GM06990 (cell line): ENCODE measurements around the gene LIMK2.

ENCODE experiments used
- DNase-seq: peaks from one replicate; pipeline ENCODE4 v3.0.0-alpha.2; 2011; ENCODE audit not compliant: insufficient read length; ENCODE audit errors: extremely low read depth
- H3K27me3 ChIP-seq: replicated peaks from 2 replicates; pipeline ENCODE4 v1.6.0; 2011; ENCODE audit warnings: low read length; ENCODE audit not compliant: control insufficient read depth, insufficient read depth
- H3K36me3 ChIP-seq: 2 replicates; pipeline ENCODE4 v1.5.1; 2011; ENCODE audit warnings: low read length; ENCODE audit not compliant: control insufficient read depth, insufficient read depth
- H3K4me3 ChIP-seq: replicated peaks from 2 replicates; pipeline ENCODE4 v1.5.1; 2011; ENCODE audit warnings: low read depth, mild to moderate bottlenecking, control low read depth, low read length
- CTCF ChIP-seq: IDR thresholded peaks from 2 replicates; pipeline ENCODE4 v1.5.1; 2011; ENCODE audit warnings: low read length, control low read depth, mild to moderate bottlenecking, inconsistent platforms; ENCODE audit not compliant: insufficient read depth, poor library complexity, severe bottlenecking

LIMK2 gene

GRCh38 chr22:31178859-31179258 lies 33.2 kb upstream of the LIMK2 start:
- Histone ChIP-seq H3K27me3 (no peaks in the 10 kb centered on the region), H3K36me3 (peaks cover 1% of the 10 kb centered on the region; the same call in 1 of the 2 replicates), H3K4me3 (no peak overlapping the region)
- DNase-seq: no peak
- TF ChIP-seq CTCF: no peak

GRCh38 chr22:31179345-31179744 lies 32.8 kb upstream of the LIMK2 start:
- no peak for TF ChIP-seq CTCF
- peaks cover 1% of the 10 kb centered on the region; the same call in 1 of the 2 replicates for H3K36me3 ChIP-seq
- H3K4me3 ChIP-seq: no peak overlapping the region
- DNase-seq: no peak
- no peaks in the 10 kb centered on the region for H3K27me3 ChIP-seq

- peaks cover 6% of the 10 kb centered on the region for H3K36me3 ChIP-seq
- no peak overlapping the region for H3K4me3 ChIP-seq
- DNase-seq: no peak
- no peak for TF ChIP-seq CTCF
- H3K27me3 ChIP-seq: no peaks in the 10 kb centered on the region
Observed at GRCh38 chr22:31184015-31184414, 28.1 kb upstream of the LIMK2 start.

GRCh38 chr22:31185056-31185455 lies 27.0 kb upstream of the LIMK2 start:
- Histone ChIP-seq H3K36me3 (peaks cover 6% of the 10 kb centered on the region), H3K4me3 (no peak overlapping the region), H3K27me3 (no peaks in the 10 kb centered on the region)
- DNase-seq: no peak
- TF ChIP-seq CTCF: no peak

- TF ChIP-seq CTCF: no peak
- Histone ChIP-seq H3K36me3 (peaks cover 6% of the 10 kb centered on the region), H3K4me3 (no peak overlapping the region), H3K27me3 (no peaks in the 10 kb centered on the region)
- no peak for DNase-seq
Observed at GRCh38 chr22:31187627-31188026, 24.5 kb upstream of the LIMK2 start.

GRCh38 chr22:31192513-31192912 lies 19.6 kb upstream of the LIMK2 start:
- H3K27me3 ChIP-seq: no peaks in the 10 kb centered on the region
- TF ChIP-seq CTCF: no peak
- no peak overlapping the region for H3K4me3 ChIP-seq
- peaks cover 2% of the 10 kb centered on the region for H3K36me3 ChIP-seq
- no peak for DNase-seq
